ENCODE results near the gene OSTF1. TPM values are rescaled to one million over a fixed set of nuclear protein-coding genes. Genes with fewer than 3 reads are reported as not detected.

Gene OSTF1
- total RNA-seq, 1 donor from 2014 or later: 54.7 TPM

- no peak for DNase-seq (ENCODE audit: low spot score)
Observed at GRCh38 chr9:75085640-75086039, 2.7 kb upstream of the OSTF1 start.

GRCh38 chr9:75086541-75087288, 1.6 kb upstream of the OSTF1 start:
- peak; percentile 21 for DNase-seq (ENCODE audit: low spot score)

- peak; percentile 33 for DNase-seq (ENCODE audit: low spot score)
Observed at GRCh38 chr9:75087289-75087823, 958 bp upstream of the OSTF1 start.

- DNase-seq (ENCODE audit: low spot score): peak; percentile 48
Observed at GRCh38 chr9:75088646-75089372, 495 bp downstream of the OSTF1 start.

- DNase-seq (ENCODE audit: low spot score): no peak
Observed at GRCh38 chr9:75089373-75089766, 1.1 kb downstream of the OSTF1 start.

- no peak for DNase-seq (ENCODE audit: low spot score)
Observed at GRCh38 chr9:75090579-75090978, 2.3 kb downstream of the OSTF1 start.

GRCh38 chr9:75092766-75093165, 4.5 kb downstream of the OSTF1 start:
- DNase-seq (ENCODE audit: low spot score): no peak

- no peak for DNase-seq (ENCODE audit: low spot score)
Observed at GRCh38 chr9:75096796-75097195, 8.5 kb downstream of the OSTF1 start.

GRCh38 chr9:75101004-75101588, 12.8 kb downstream of the OSTF1 start:
- no peak for DNase-seq (ENCODE audit: low spot score)

GRCh38 chr9:75102177-75102790, 14.0 kb downstream of the OSTF1 start:
- DNase-seq (ENCODE audit: low spot score): no peak

GRCh38 chr9:75104607-75105006, 16.3 kb downstream of the OSTF1 start:
- no peak for DNase-seq (ENCODE audit: low spot score)

GRCh38 chr9:75105019-75105540, 16.8 kb downstream of the OSTF1 start:
- no peak for DNase-seq (ENCODE audit: low spot score)

- no peak for DNase-seq (ENCODE audit: low spot score)
Observed at GRCh38 chr9:75105841-75106240, 17.5 kb downstream of the OSTF1 start.

- no peak for DNase-seq (ENCODE audit: low spot score)
Observed at GRCh38 chr9:75106857-75107256, 18.5 kb downstream of the OSTF1 start.

- DNase-seq (ENCODE audit: low spot score): peak; percentile 52
Observed at GRCh38 chr9:75108571-75108970, 20.3 kb downstream of the OSTF1 start.

GRCh38 chr9:75109210-75109839, 21.0 kb downstream of the OSTF1 start:
- DNase-seq (ENCODE audit: low spot score): no peak

- peak; percentile 56 for DNase-seq (ENCODE audit: low spot score)
Observed at GRCh38 chr9:75111019-75111622, 22.8 kb downstream of the OSTF1 start.

- no peak for DNase-seq (ENCODE audit: low spot score)
Observed at GRCh38 chr9:75112789-75113188, 24.5 kb downstream of the OSTF1 start.

- DNase-seq (ENCODE audit: low spot score): no peak
Observed at GRCh38 chr9:75116306-75116705, 28.0 kb downstream of the OSTF1 start.

- no peak for DNase-seq (ENCODE audit: low spot score)
Observed at GRCh38 chr9:75117564-75117963, 29.2 kb downstream of the OSTF1 start.

- DNase-seq (ENCODE audit: low spot score): no peak
Observed at GRCh38 chr9:75120686-75121085, 32.4 kb downstream of the OSTF1 start.
